ENCODE measurements around the gene GSC2. TPM values are rescaled to one million over a fixed set of nuclear protein-coding genes. Genes with fewer than 3 reads are reported as not detected.

Gene GSC2
- total and polyA plus RNA-seq, 9 of the 15 experiments (the other 6 are each of a cell fraction or from before 2014, with no cell fraction given), result not detected

GRCh38 chr22:19125011-19125410 is 25.1 kb downstream of the GSC2 start:
- no TSS peak for BruUV-seq (replicated peaks)
- ChIA-PET POLR2A (interaction anchor here (0.5 to 5.0 kb wide), 11 partner anchors 8 to 1167 kb away, joined by 3 to 44 read pairs (median 4); partner anchors contain the start of gene ESS2), CTCF (ENCODE audit: low intra/inter-chr PET ratio) (no interaction called here)
- no peak overlapping the region for H2AFZ ChIP-seq (ENCODE audit: low read depth, low read length)
- WGBS (ENCODE audit: insufficient coverage, low coverage, missing lambda C conversion rate), result 39% methylated on average over 11 of the region's 11 CpGs
- TF ChIP-seq, protein P1, sequence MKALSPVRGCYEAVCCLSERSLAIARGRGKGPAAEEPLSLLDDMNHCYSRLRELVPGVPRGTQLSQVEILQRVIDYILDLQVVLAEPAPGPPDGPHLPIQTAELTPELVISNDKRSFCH (CRISPR knock-in tag; IDR thresholded peaks at IDR 0.05), result no peak
- TF ChIP-seq, protein P1 (tag; IDR thresholded peaks at IDR 0.05), result peak; percentile 56; the same call in 1 of the 2 replicates
- TF ChIP-seq MCM2 (IDR thresholded peaks at IDR 0.05; ENCODE audit: low read depth), result 0 out of 2 replicates have a peak, but pooled peaks have one; percentile 49
- no peak for TF ChIP-seq NR2F6 (CRISPR knock-in tag; IDR thresholded peaks at IDR 0.05)
- 0 out of 2 replicates have a peak, but pooled peaks have one; percentile 1 for TF ChIP-seq ZNF583 (CRISPR knock-in tag; IDR thresholded peaks at IDR 0.05)
- TF ChIP-seq, protein P2, sequence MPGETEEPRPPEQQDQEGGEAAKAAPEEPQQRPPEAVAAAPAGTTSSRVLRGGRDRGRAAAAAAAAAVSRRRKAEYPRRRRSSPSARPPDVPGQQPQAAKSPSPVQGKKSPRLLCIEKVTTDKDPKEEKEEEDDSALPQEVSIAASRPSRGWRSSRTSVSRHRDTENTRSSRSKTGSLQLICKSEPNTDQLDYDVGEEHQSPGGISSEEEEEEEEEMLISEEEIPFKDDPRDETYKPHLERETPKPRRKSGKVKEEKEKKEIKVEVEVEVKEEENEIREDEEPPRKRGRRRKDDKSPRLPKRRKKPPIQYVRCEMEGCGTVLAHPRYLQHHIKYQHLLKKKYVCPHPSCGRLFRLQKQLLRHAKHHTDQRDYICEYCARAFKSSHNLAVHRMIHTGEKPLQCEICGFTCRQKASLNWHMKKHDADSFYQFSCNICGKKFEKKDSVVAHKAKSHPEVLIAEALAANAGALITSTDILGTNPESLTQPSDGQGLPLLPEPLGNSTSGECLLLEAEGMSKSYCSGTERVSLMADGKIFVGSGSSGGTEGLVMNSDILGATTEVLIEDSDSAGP (CRISPR knock-in tag; IDR thresholded peaks at IDR 0.05), result no peak
- TF ChIP-seq HMGXB4 (CRISPR knock-in tag; IDR thresholded peaks at IDR 0.05), result peak; percentile 50; the same call in 1 of the 2 replicates
- 0 out of 2 replicates have a peak, but pooled peaks have one; percentile 15 for TF ChIP-seq ETS1 (conservative IDR thresholded peaks at IDR 0.05; ENCODE audit: control insufficient read depth, low read depth, low read length)
- TF ChIP-seq MLX (CRISPR knock-in tag; conservative IDR thresholded peaks at IDR 0.05), result no peak
- TF ChIP-seq EZH2 (IDR thresholded peaks at IDR 0.05; ENCODE audit: borderline replicate concordance, low read depth, low read length), result 0 out of 2 replicates have a peak, but pooled peaks have one; percentile 78
- TF ChIP-seq WHSC1 (IDR thresholded peaks at IDR 0.05; ENCODE audit: low read length), result peak; percentile 13
- peaks cover 22 to 50% of the 10 kb centered on the region in 2 experiments for H3K4me1 ChIP-seq (replicated peaks in 1 of 2; ENCODE audit: control insufficient read depth in 2 of 2, insufficient read depth in 2 of 2, low read length in 2 of 2)
- H3K79me2 ChIP-seq (ENCODE audit: control insufficient read depth, insufficient read depth, low read length), result peaks cover 22% of the 10 kb centered on the region
- intact Hi-C loops (cut with micrococcal nuclease) (loop anchor here (10.0 kb wide), 1 partner anchor 500 kb away; no protein-coding TSS in a partner anchor), in situ Hi-C loops (cut with MboI) (no loop called here)
- peaks cover 7% of the 10 kb centered on the region for H3K36me3 ChIP-seq (ENCODE audit: control insufficient read depth, insufficient read depth, low read length)
- DNase-seq (ENCODE audit: extremely low read depth in 1 of 4, low spot score in 3 of 4), result no peak
- peak overlapping the region in 1 of 2 experiments; percentile 2; a peak in 1 of 4 replicates for H3K9ac ChIP-seq (ENCODE audit: insufficient read depth in 1 of 2, low read depth in 2 of 2, low read length in 2 of 2)
- ATAC-seq, result no peak
- FAIRE-seq, result no peak
- no peak overlapping the region for H3K4me3 ChIP-seq
- no peaks in the 10 kb centered on the region for H3K9me3 ChIP-seq (replicated peaks; ENCODE audit: control insufficient read depth, insufficient read depth, low read depth, low read length)
- H4K20me1 ChIP-seq (replicated peaks; ENCODE audit: control insufficient read depth, insufficient read depth, low read length), result peaks cover 28% of the 10 kb centered on the region
- peaks cover 3% of the 10 kb centered on the region for H3K9me1 ChIP-seq (ENCODE audit: control insufficient read depth, insufficient read depth, low read length)
- no peak overlapping the region for H3K27ac ChIP-seq (ENCODE audit: extremely low read depth, low read depth, low read length)
- H3K4me2 ChIP-seq (ENCODE audit: insufficient read depth, low read length), result no peak overlapping the region
- peaks cover 18 to 30% of the 10 kb centered on the region in 2 experiments; a peak in 4 of 5 replicates for H3K27me3 ChIP-seq (ENCODE audit: control insufficient read depth in 2 of 2, insufficient read depth in 2 of 2, low read length in 2 of 2)

Measured in K562 (cell line).